Measurements from ENCODE around the gene B4GALT2.

DNA sequence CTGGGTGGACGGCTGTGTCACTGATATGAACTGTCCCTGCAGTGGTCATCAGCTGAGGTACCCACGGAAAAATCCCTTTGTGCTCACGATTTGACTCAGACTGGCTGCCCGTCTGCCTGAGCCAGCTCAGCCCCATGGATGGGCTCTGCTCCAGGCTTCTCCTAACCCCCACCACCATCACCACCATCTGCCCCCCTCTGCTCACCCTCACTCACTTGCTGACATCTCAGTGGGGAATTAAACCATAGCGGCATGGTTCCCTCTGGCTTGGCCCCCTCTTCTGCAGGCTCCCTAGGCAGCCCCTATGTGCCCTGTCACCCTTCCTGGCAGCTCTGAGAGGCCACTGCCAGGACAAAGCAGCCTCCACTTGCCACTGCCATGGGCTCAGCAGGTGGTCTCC is 34.9 kb downstream of the B4GALT2 start:
- TF ChIP-seq, protein P1, sequence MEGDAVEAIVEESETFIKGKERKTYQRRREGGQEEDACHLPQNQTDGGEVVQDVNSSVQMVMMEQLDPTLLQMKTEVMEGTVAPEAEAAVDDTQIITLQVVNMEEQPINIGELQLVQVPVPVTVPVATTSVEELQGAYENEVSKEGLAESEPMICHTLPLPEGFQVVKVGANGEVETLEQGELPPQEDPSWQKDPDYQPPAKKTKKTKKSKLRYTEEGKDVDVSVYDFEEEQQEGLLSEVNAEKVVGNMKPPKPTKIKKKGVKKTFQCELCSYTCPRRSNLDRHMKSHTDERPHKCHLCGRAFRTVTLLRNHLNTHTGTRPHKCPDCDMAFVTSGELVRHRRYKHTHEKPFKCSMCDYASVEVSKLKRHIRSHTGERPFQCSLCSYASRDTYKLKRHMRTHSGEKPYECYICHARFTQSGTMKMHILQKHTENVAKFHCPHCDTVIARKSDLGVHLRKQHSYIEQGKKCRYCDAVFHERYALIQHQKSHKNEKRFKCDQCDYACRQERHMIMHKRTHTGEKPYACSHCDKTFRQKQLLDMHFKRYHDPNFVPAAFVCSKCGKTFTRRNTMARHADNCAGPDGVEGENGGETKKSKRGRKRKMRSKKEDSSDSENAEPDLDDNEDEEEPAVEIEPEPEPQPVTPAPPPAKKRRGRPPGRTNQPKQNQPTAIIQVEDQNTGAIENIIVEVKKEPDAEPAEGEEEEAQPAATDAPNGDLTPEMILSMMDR (IDR thresholded peaks at IDR 0.05), result no peak
- TF ChIP-seq POLR2A (IDR thresholded peaks at IDR 0.05), result no peak

Data from adrenal gland (tissue), 5 donors.